Stimulated activated naive B cell treated with anti-CD40 and anti-IgM and Interleukin-4, amounts not matched to agents 10 μg/mL and 1 μg/mL and 100 μg/mL, for 72 hours (primary cell): Measurements from ENCODE around the gene CNKSR2.
"Not testable (repeated sequence)": the region's sequence is repeated elsewhere in the genome, so short reads cannot be mapped to it uniquely, and the experiment has no call there.

Source experiments
- ATAC-seq, 2 donors: fragments of 150-1000 bp; cut with Tn5 transposase; replicated peaks; 2 replicates each; pipeline ENCODE4 v1.10.0; 2021; ENCODE audit warnings: moderate library complexity in 1 of 2
- DNase-seq: peaks from one replicate; pipeline ENCODE4 v3.0.0; 2021
- H3K27ac Mint-ChIP-seq: one replicate; pipeline ENCODE4 v1.8.0; 2022; ENCODE audit warnings: mild to moderate bottlenecking, mixed read lengths
- H3K27me3 Mint-ChIP-seq, 2 donors: one replicate each; pipeline ENCODE4 v1.8.0; 2022; ENCODE audit warnings: mixed read lengths in 2 of 2
- H3K36me3 Mint-ChIP-seq, 2 donors: one replicate each; pipeline ENCODE4 v1.8.0; 2022; ENCODE audit warnings: mixed read lengths in 2 of 2, mild to moderate bottlenecking in 1 of 2
- H3K4me1 Mint-ChIP-seq, 2 donors: one replicate each; pipeline ENCODE4 v1.8.0; 2022; ENCODE audit warnings: mixed read lengths in 2 of 2, mild to moderate bottlenecking in 1 of 2
- H3K4me3 Mint-ChIP-seq, 2 donors: one replicate each; pipeline ENCODE4 v1.8.0; 2022; ENCODE audit warnings: mild to moderate bottlenecking in 2 of 2, mixed read lengths in 2 of 2, moderate library complexity in 1 of 2
- H3K9me3 Mint-ChIP-seq, 2 donors: one replicate each; pipeline ENCODE4 v1.8.0; 2022; ENCODE audit warnings: mixed read lengths in 2 of 2, mild to moderate bottlenecking in 1 of 2

Gene CNKSR2

DNA sequence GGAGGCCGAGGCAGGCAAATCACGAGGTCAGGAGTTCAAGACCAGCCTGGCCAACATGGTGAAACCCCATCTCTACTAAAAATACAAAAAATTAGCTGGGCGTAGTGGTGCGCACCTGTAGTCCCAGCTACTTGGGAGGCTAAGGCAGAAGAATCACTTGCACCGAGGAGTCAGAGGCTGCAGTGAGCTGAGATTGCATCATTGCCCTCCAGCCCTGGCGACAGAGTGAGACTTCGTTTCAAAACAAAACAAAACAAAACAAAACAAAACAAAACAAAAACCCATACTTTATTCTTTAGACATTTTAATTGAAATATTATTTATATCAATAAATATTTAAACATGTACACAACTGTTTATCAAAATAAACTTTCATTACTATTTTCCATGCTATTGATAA lies 109.8 kb downstream of the CNKSR2 start:
- ATAC-seq, H3K27ac Mint-ChIP-seq, H3K4me3 Mint-ChIP-seq, DNase-seq, H3K4me1 Mint-ChIP-seq, H3K9me3 Mint-ChIP-seq, H3K27me3 Mint-ChIP-seq, H3K36me3 Mint-ChIP-seq: not testable (repeated sequence)

DNA sequence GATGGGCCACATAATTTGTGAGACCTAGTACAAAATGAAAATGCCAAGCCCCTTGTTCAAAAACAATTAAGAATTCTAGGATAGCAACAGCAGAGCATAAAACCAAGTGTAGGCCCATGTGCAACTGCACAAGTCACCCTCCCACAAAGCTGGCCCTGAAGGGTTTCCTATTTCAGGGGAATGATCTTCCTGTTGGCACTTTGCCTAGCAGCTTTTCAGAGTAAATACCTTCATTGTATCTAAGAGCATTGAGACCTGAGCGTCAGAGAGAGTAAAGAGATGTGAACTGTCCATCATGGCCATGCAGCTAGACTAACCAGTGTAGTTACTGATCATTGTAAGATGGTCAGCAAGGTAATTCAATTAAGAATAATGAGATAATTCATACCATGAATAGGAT lies 113.6 kb downstream of the CNKSR2 start:
- no peaks in the 10 kb centered on the region for H3K27me3 Mint-ChIP-seq
- H3K9me3 Mint-ChIP-seq, result no peaks in the 10 kb centered on the region
- no peak overlapping the region for H3K4me3 Mint-ChIP-seq
- no peak for ATAC-seq
- DNase-seq, result no peak
- no peaks in the 10 kb centered on the region for H3K4me1 Mint-ChIP-seq
- peaks cover 0 to 4% of the 10 kb centered on the region in 2 donors for H3K36me3 Mint-ChIP-seq
- no peak overlapping the region for H3K27ac Mint-ChIP-seq

DNA sequence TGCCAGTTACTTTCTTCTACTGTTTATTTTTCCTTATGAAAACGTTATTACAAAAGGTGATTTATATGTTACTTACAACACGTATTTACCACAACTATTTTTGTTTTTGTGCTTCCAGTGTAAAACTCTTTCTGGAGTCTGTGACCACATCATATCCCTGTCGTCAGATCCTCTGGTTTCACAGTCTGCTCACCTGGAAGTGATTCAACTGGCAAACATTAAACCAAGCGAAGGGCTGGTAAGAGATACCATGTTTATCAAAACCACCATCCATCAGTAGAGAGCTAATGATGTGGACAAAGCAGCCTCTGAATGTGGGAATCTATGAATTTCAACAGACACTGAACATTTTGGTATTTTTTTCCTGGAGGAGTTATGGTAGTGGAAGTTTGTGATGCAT lies 116.1 kb downstream of the CNKSR2 start:
- Mint-ChIP-seq H3K4me3 (no peak overlapping the region), H3K36me3 (peaks cover 0 to 7% of the 10 kb centered on the region in 2 donors), H3K27me3 (no peaks in the 10 kb centered on the region), H3K9me3 (no peaks in the 10 kb centered on the region), H3K27ac (no peak overlapping the region), H3K4me1 (no peaks in the 10 kb centered on the region)
- DNase-seq, result no peak
- no peak for ATAC-seq

DNA sequence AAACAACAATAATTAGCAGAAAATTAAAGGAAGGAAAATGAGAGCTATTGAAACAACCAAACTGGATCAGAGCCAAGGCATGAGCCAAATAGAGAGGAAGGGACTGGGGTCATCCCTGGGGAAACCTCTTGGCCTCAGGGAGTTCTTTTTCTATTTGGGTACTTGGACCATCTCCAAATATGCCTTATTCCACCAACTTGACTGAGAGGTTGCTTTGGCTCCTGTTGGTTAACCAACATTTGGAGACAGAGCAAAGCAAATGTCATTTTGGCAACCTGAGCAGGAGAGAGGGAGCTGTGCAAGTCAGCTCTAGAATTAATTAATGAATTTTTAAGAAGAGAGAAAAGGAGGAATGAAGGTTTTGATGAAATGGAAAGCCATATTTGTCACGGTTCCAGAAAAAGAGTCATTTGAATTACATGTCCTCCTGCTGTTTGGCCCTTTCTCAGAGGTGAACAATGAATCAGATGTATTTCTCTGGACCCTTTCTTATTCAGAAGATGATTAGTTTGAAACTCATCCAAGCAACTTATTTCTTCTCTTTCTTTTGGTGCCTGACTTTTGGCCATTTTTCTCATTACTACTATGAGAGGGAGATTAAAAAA lies 119.1 kb downstream of the CNKSR2 start:
- no peak for DNase-seq
- Mint-ChIP-seq H3K27me3 (no peaks in the 10 kb centered on the region), H3K27ac (no peak overlapping the region), H3K9me3 (no peaks in the 10 kb centered on the region), H3K4me1 (no peaks in the 10 kb centered on the region), H3K36me3 (peaks cover 3 to 8% of the 10 kb centered on the region in 2 donors), H3K4me3 (no peak overlapping the region)
- ATAC-seq, result no peak

DNA sequence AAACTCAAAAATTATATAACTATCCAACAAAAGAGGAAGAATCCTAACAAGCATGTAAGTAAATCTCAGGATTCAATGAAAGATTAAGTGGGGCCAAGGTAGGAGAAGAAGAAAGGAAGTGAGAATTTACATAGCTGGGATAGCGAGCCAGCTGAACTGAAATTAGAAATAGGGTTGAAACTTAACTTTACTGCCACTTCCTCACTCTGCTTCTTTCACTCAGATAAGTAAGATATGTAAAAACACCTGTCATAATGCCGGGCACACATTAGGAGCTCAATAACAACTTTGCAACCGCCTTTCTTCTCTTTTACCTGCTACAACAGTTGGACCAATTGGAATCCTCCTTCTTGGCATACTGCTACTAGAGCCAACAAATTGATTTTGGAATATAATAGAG lies 129.4 kb downstream of the CNKSR2 start:
- DNase-seq (no peak), ATAC-seq (no peak)
- H3K27ac Mint-ChIP-seq, result no peak overlapping the region
- no peaks in the 10 kb centered on the region for H3K9me3 Mint-ChIP-seq
- H3K4me3 Mint-ChIP-seq, result no peak overlapping the region
- no peaks in the 10 kb centered on the region for H3K27me3 Mint-ChIP-seq
- peaks cover 0 to 8% of the 10 kb centered on the region in 2 donors for H3K4me1 Mint-ChIP-seq
- H3K36me3 Mint-ChIP-seq, result peaks cover 2 to 5% of the 10 kb centered on the region in 2 donors

DNA sequence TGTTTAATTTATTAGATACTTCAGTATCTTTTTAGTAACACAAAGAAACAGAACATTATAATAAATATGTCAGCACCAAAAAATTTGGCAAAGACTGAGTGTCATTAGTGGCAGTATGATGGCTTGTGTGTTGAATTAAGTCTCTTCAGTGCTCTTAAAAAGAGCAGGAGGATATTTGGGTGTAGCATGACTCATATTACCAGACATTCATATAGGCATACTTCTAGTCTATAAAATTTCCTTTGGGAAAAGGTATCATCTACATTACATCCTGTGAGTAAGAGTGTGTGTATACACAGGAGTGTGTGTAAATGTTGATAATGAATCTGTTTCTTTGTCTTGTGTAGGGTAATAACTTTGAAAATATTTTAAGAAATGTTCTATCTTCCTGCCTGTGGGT lies 135.7 kb downstream of the CNKSR2 start:
- ATAC-seq (no peak), DNase-seq (no peak)
- H3K9me3 Mint-ChIP-seq, result no peaks in the 10 kb centered on the region
- H3K27ac Mint-ChIP-seq, result no peak overlapping the region
- no peaks in the 10 kb centered on the region for H3K27me3 Mint-ChIP-seq
- H3K4me3 Mint-ChIP-seq, result no peak overlapping the region
- no peaks in the 10 kb centered on the region for H3K4me1 Mint-ChIP-seq
- H3K36me3 Mint-ChIP-seq, result peaks cover 7 to 8% of the 10 kb centered on the region in 2 donors

DNA sequence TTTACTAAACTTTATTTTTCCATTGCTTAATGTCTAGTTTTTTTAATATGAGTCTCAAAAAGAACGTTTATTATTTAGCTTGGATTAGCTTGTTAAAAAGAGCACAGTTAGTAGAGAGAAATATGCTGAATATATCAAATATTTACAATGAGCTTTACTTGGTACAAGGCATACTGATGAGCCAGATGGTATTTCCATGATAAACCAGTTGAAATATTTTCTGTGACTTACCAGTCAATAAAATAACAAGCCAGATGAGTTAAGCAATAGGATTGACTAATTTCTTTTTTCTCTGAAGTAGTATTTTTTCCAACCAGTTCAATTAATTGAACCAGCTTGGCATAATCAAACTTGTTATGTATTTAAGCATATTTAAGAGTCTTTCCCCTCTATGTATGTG lies 149.8 kb downstream of the CNKSR2 start:
- no peak for DNase-seq
- Mint-ChIP-seq H3K4me1 (no peaks in the 10 kb centered on the region), H3K36me3 (peaks cover 2 to 4% of the 10 kb centered on the region in 2 donors), H3K9me3 (no peaks in the 10 kb centered on the region), H3K4me3 (no peak overlapping the region), H3K27me3 (no peaks in the 10 kb centered on the region), H3K27ac (no peak overlapping the region)
- no peak for ATAC-seq

DNA sequence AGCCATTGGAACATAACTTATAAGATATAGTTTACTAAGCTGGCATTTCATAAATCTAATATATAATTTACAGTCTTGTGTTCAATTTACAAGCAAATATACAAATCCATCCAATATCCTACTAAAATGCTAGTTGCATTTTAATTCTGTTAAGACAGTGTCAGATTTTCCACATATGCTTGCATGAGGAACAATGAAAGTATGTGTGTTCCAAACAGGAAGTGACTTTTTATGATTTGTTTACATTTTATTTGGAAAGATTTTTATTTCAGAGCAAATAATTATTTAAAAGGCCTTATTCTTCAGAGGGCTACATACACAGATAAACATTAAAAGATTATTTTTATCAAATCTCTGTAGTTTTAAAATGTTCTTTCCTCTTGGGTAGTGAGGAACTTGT lies 153.9 kb downstream of the CNKSR2 start:
- no peak overlapping the region for H3K27ac Mint-ChIP-seq
- no peak overlapping the region for H3K4me3 Mint-ChIP-seq
- no peaks in the 10 kb centered on the region for H3K9me3 Mint-ChIP-seq
- H3K4me1 Mint-ChIP-seq, result no peaks in the 10 kb centered on the region
- DNase-seq, result no peak
- H3K27me3 Mint-ChIP-seq, result no peaks in the 10 kb centered on the region
- peaks cover 4 to 5% of the 10 kb centered on the region in 2 donors for H3K36me3 Mint-ChIP-seq
- ATAC-seq, result no peak

DNA sequence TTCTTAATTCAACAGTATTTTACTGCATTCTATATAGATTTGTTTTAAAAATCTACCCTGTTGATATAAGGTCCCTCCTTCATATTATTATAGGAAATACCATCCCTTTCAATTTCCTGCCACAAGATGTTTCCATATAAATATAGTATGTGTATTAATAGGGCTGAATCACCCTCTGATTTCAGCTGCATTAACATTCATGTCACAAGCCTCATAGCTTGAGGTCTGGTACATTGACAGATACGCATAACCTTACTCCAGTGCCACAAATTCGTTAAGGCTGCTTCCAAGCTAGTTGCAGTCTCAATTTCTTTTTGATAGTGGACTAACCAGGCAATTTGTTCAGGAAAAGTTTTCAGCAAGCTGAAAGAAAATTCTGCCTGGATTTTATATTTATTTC lies 155.6 kb downstream of the CNKSR2 start:
- no peak for ATAC-seq

DNA sequence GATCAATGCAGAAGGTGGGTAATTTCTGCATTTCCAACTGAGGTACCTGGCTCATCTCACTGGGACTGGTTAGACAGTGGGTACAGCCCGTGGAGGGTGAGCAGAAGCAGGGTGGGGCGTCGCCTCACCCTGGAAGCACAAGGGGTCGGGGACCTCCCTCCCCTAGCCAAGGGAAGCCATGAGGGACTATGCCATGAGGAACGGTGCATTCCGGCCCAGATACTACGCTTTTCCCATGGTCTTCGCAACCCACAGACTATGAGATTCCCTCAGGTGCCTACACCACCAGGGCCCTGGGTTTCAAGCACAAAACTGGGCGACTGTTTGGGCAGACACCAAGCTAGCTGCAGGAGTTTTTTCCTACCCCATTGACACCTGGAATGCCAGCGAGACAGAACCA lies 170.4 kb downstream of the CNKSR2 start:
- not testable (repeated sequence) for H3K4me1 Mint-ChIP-seq, ATAC-seq, H3K27ac Mint-ChIP-seq, H3K27me3 Mint-ChIP-seq, DNase-seq, H3K9me3 Mint-ChIP-seq, H3K4me3 Mint-ChIP-seq
- H3K36me3 Mint-ChIP-seq, result peaks cover 12 to 14% of the 10 kb centered on the region in 2 donors

More for the DNA sequence above, 155.6 kb downstream of the CNKSR2 start:
- Mint-ChIP-seq H3K4me1 (no peaks in the 10 kb centered on the region), H3K4me3 (no peak overlapping the region), H3K36me3 (peaks cover 13% of the 10 kb centered on the region in 2 donors), H3K27ac (no peak overlapping the region), H3K27me3 (no peaks in the 10 kb centered on the region), H3K9me3 (peaks cover under 1 to 4% of the 10 kb centered on the region in 2 donors)
- DNase-seq, result no peak

DNA sequence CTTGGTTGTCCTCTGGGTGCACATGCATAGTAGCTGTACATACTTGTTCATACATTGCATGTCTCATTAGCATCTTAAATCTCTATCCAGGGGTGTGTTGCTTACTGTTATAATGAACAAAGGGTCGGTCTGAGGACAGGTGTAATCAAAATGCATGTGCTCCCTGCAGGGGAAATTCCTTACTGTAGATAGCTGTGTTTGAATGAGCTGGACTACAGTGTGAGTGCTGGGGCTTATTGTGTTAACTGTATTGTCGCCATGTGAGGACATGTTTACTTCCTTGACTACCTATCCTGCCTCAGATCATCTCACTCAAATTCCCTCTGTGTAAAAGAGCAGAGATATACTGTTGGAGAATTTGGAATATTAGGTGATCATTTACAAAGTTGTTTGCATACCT lies 185.2 kb downstream of the CNKSR2 start:
- Mint-ChIP-seq H3K4me1 (peaks cover 4 to 23% of the 10 kb centered on the region in 2 donors), H3K4me3 (no peak overlapping the region), H3K9me3 (peaks cover 0 to 1% of the 10 kb centered on the region in 2 donors), H3K36me3 (peaks cover 4 to 16% of the 10 kb centered on the region in 2 donors), H3K27me3 (no peaks in the 10 kb centered on the region), H3K27ac (peak overlapping the region; percentile 1)
- no peak for DNase-seq
- no peak for ATAC-seq

DNA sequence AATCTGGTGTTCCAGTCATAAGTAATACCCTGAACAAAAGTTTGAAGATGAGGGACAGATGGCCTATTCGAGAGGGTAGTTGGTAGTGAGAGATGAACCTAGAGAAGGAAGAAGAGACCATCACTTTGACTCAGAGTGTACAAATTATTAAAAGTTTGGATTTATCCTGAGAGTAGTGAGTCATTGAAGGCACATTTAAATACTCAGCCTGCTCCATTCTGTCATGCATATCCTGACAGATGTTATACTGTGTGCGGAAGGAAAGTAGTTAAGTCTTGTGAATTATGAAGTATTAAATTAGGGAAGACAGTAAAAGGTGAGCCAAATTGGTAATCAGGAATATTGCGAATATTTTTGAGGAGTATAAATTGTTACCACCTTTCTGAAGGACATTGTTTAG lies 190.8 kb downstream of the CNKSR2 start:
- no peak overlapping the region for H3K4me3 Mint-ChIP-seq

DNA sequence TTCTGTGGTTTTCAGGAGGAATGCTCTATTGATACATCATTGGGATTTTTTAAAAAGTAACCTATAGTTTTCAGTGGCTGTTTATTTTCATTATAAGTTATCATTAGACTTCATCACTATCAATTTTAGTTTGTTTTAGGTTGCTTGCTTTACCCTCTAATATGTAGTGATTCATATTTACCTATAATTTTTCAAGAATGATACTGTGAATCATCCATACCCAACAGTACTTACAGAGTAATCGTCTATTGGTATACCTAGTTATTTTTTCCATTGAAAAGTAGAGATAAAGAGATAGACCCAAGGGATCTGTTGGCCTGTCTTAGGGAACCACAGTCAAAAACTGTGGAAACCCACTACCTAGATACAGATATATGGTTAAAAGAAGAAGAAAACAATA lies 200.6 kb downstream of the CNKSR2 start:
- H3K4me3 Mint-ChIP-seq, result no peak overlapping the region
- H3K36me3 Mint-ChIP-seq, result peaks cover 27 to 38% of the 10 kb centered on the region in 2 donors

More for the DNA sequence above, 190.8 kb downstream of the CNKSR2 start:
- no peak overlapping the region for H3K27ac Mint-ChIP-seq
- ATAC-seq (no peak), DNase-seq (no peak)
- H3K36me3 Mint-ChIP-seq, result peaks cover 16 to 19% of the 10 kb centered on the region in 2 donors
- no peaks in the 10 kb centered on the region for H3K9me3 Mint-ChIP-seq
- H3K4me1 Mint-ChIP-seq, result peaks cover 1 to 8% of the 10 kb centered on the region in 2 donors
- no peaks in the 10 kb centered on the region for H3K27me3 Mint-ChIP-seq

DNA sequence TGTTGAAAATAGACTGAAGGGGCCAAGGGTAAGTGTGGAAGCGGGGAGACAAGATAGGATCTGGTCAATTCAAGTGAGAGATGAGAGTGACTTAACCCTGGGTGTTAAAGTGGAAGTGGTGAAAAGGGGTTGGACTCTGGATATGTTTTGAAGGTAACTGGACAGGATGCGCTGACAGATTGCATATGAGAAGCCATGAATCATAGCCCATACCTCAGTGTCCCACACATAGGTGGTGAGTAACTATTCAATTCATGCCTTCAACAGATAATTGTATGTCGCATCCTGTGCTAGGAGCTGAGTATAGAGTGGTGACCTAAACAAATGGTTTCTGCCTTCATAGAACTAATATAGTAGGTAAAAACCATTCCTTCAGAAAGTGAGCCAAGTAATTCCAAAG lies 207.3 kb downstream of the CNKSR2 start:
- no peaks in the 10 kb centered on the region for H3K27me3 Mint-ChIP-seq
- DNase-seq (no peak), ATAC-seq (no peak)
- no peaks in the 10 kb centered on the region for H3K4me1 Mint-ChIP-seq
- H3K27ac Mint-ChIP-seq, result no peak overlapping the region
- H3K4me3 Mint-ChIP-seq, result no peak overlapping the region
- peaks cover under 1 to 4% of the 10 kb centered on the region in 2 donors for H3K9me3 Mint-ChIP-seq
- H3K36me3 Mint-ChIP-seq, result peaks cover 14 to 19% of the 10 kb centered on the region in 2 donors

More for the DNA sequence above, 200.6 kb downstream of the CNKSR2 start:
- ATAC-seq (no peak), DNase-seq (no peak)
- H3K4me1 Mint-ChIP-seq, result no peaks in the 10 kb centered on the region
- H3K27me3 Mint-ChIP-seq, result no peaks in the 10 kb centered on the region
- H3K9me3 Mint-ChIP-seq, result peaks cover 5 to 22% of the 10 kb centered on the region in 2 donors
- no peak overlapping the region for H3K27ac Mint-ChIP-seq

DNA sequence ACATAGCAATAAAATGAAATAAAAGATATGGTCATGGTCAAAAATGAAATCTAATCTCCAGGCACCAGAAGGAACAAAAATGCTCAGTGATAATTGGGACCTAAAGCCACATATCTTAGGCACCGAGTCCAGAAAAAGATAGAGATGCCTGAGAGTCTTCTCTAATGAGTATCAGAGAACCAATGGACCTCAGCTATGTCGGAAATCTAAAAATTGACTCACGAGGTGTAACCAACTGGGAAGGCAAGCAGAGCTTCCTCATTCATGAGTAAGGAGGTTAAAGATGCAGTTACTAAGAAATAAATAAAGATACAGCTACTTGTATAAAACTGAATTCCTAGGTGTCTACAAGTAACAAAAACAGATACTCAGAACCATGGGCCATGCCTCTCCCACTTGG lies 211.8 kb downstream of the CNKSR2 start:
- H3K9me3 Mint-ChIP-seq, result peaks cover 6% of the 10 kb centered on the region in 2 donors
- no peak overlapping the region for H3K27ac Mint-ChIP-seq
- peaks cover 0 to 1% of the 10 kb centered on the region in 2 donors for H3K4me1 Mint-ChIP-seq
- no peaks in the 10 kb centered on the region for H3K27me3 Mint-ChIP-seq
- ATAC-seq, result no peak
- no peak overlapping the region for H3K4me3 Mint-ChIP-seq
- peaks cover 19 to 24% of the 10 kb centered on the region in 2 donors for H3K36me3 Mint-ChIP-seq
- DNase-seq, result no peak
